ENCODE data around the gene RARRES2. TPM values are rescaled to one million over a fixed set of nuclear protein-coding genes. Genes with fewer than 3 reads are reported as not detected.
"Not testable (repeated sequence)": the region's sequence is repeated elsewhere in the genome, so short reads cannot be mapped to it uniquely, and the experiment has no call there.

The RARRES2 gene
- polyA plus RNA-seq, 1 experiment, result 6.7 TPM

DNA sequence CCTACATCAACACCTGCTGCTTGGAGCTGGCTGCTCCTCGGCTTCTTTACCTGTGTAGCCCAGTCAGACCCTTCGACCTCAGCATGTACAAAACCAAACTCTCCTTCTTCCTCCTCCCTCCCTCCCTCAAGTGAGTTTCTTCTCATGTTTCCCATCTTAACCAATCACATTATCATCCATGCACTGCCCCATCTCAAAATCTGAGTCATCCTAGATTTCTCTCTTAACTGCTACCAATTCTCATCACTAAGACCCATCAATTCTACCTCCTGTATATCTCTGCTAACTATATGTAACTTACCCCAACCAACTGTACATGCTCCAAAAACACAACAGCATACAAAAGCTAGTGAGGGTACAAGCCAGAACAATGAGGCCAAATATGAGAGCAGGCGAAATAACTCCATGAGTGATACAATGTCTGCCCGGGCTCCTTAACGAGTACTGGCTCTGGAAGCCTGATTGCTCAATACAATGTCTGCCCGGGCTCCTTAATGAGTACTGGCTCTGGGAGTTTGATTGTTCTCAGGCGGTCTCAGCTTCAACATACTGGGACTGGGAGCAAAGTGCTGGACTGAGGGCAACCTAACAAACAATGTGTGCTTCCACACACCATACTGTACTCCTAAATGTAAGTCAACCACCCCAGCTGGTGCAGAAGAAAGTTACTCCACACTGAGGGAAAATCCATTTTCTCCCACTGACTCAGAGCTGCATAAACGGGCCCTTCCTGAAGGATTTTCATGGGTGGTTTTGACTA lies 36.8 kb downstream of the RARRES2 start:
- DNase-seq (ENCODE audit: low read depth, low spot score); H3K9me3 ChIP-seq (ENCODE audit: control insufficient read depth, insufficient read depth, low read length); H3K27me3 ChIP-seq (ENCODE audit: control insufficient read depth, insufficient read depth, low read length); POLR2A ChIA-PET; H3K4me3 ChIP-seq (ENCODE audit: low read depth, low read length); CTCF ChIA-PET; H3K27ac ChIP-seq (ENCODE audit: low read depth, low read length): not testable (repeated sequence)

DNA sequence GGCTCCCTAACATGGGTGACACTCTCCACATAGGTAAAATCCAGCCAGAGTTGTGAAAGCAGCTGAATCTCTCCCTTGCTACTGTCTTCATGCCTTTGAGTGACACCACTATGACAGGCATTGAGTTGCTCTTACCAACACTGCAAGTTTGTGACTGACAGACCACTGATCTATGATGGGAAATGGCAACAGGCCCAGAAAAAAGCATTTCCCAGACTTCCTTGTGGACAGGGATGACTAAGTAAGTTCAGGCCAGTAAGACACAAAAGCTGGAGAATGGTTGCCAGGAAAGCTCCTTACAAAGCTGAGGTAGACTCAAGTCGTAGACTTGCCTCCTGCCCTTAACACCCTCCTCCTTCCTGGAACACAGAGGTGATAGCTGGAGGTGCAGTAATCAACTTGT lies 38.5 kb downstream of the RARRES2 start:
- CTCF ChIA-PET; DNase-seq (ENCODE audit: low read depth, low spot score): not testable (repeated sequence)

DNA sequence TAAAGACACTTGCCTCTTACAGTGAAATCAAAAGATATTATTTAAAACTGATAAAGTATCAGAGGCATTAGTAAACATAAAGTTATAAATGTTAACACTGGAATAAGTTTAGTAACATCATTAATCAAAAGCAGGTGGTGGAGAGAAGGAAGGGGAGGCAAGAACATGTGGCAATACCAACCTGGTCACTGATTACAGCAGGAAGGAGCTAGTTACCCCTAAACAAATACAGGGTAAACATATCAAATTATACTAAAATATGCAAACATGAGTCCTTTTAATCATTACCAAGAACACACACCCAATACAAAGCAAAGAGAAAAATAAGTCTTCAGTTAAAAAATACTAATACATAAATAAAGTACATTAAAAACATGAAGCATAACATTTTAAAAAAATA lies 43.5 kb downstream of the RARRES2 start:
- H3K27me3 ChIP-seq (ENCODE audit: control insufficient read depth, insufficient read depth, low read length); H3K9me3 ChIP-seq (ENCODE audit: control insufficient read depth, insufficient read depth, low read length); POLR2A ChIA-PET; H3K27ac ChIP-seq (ENCODE audit: low read depth, low read length); DNase-seq (ENCODE audit: low read depth, low spot score); CTCF ChIA-PET; H3K4me3 ChIP-seq (ENCODE audit: low read depth, low read length): not testable (repeated sequence)

More for the DNA sequence above, 38.5 kb downstream of the RARRES2 start:
- H3K9me3 ChIP-seq (ENCODE audit: control insufficient read depth, insufficient read depth, low read length); H3K27me3 ChIP-seq (ENCODE audit: control insufficient read depth, insufficient read depth, low read length); POLR2A ChIA-PET; H3K4me3 ChIP-seq (ENCODE audit: low read depth, low read length); H3K27ac ChIP-seq (ENCODE audit: low read depth, low read length): not testable (repeated sequence)

- POLR2A ChIA-PET; H3K27me3 ChIP-seq (ENCODE audit: control insufficient read depth, insufficient read depth, low read length); H3K4me3 ChIP-seq (ENCODE audit: low read depth, low read length); CTCF ChIA-PET; H3K27ac ChIP-seq (ENCODE audit: low read depth, low read length); DNase-seq (ENCODE audit: low read depth, low spot score); H3K9me3 ChIP-seq (ENCODE audit: control insufficient read depth, insufficient read depth, low read length): not testable (repeated sequence)
Observed at GRCh38 chr7:150296802-150297201, 44.6 kb downstream of the RARRES2 start.

DNA sequence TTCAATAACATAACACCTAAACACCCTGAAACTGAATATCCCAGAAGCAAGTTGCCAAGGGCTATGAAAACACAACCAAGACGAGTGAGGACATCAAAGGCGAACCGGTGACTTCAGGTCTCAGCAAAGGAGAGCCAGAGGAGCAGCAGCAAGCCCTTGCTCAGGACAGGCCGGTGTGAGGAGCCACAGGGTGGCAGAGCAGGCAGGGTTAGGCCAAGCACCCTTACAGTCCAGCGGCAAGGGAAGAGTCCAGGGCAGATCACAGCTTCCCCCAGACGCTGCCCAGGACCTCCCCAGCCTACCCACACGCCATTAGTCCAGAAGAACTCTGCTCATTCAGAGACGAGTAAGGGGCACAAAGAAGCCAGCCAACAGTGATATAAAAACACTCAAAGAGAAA lies 45.8 kb downstream of the RARRES2 start:
- H3K9me3 ChIP-seq (ENCODE audit: control insufficient read depth, insufficient read depth, low read length); H3K27me3 ChIP-seq (ENCODE audit: control insufficient read depth, insufficient read depth, low read length); H3K4me3 ChIP-seq (ENCODE audit: low read depth, low read length); H3K27ac ChIP-seq (ENCODE audit: low read depth, low read length); POLR2A ChIA-PET; CTCF ChIA-PET; DNase-seq (ENCODE audit: low read depth, low spot score): not testable (repeated sequence)

GRCh38 chr7:150295027-150295426 lies 46.4 kb downstream of the RARRES2 start:
- H3K27ac ChIP-seq (ENCODE audit: low read depth, low read length); H3K9me3 ChIP-seq (ENCODE audit: control insufficient read depth, insufficient read depth, low read length); POLR2A ChIA-PET; H3K4me3 ChIP-seq (ENCODE audit: low read depth, low read length); CTCF ChIA-PET; H3K27me3 ChIP-seq (ENCODE audit: control insufficient read depth, insufficient read depth, low read length); DNase-seq (ENCODE audit: low read depth, low spot score): not testable (repeated sequence)

DNA sequence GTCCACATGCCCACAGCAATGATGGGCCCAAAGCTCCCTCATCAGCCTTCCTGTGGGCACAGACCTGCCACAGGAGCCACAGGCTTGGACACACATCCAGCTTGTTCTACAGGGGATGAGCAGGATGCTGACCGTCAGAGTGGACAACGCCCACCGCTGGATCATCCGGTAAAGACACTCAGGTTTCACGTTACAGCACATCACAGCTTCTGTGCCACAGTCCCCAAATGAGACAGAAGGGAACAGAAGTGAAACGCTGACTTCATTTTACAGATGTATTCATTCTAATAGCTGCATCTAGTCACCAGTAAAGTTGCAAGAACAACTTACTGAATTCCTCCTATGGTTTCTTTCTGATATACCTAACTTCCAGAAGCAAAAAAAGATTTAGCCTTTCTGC lies 51.1 kb downstream of the RARRES2 start:
- POLR2A ChIA-PET, CTCF ChIA-PET: not testable (repeated sequence)

GRCh38 chr7:150288816-150289215 lies 52.6 kb downstream of the RARRES2 start:
- H3K9me3 ChIP-seq (ENCODE audit: control insufficient read depth, insufficient read depth, low read length); H3K27me3 ChIP-seq (ENCODE audit: control insufficient read depth, insufficient read depth, low read length); DNase-seq (ENCODE audit: low read depth, low spot score); H3K27ac ChIP-seq (ENCODE audit: low read depth, low read length); POLR2A ChIA-PET; H3K4me3 ChIP-seq (ENCODE audit: low read depth, low read length): not testable (repeated sequence)
- CTCF ChIA-PET, result interaction anchor here (0.9 kb wide), 1 partner anchor 467 kb away, joined by 3 read pairs; no protein-coding TSS in a partner anchor

More for the DNA sequence above, 51.1 kb downstream of the RARRES2 start:
- H3K27ac ChIP-seq (ENCODE audit: low read depth, low read length); H3K27me3 ChIP-seq (ENCODE audit: control insufficient read depth, insufficient read depth, low read length); DNase-seq (ENCODE audit: low read depth, low spot score); H3K9me3 ChIP-seq (ENCODE audit: control insufficient read depth, insufficient read depth, low read length); H3K4me3 ChIP-seq (ENCODE audit: low read depth, low read length): not testable (repeated sequence)

Other genes with a start within 250 kb of the RARRES2 start
- 0.17 and 0.57 TPM in 2 replicates for gene LRRC61, start 18.3 kb downstream of the RARRES2 start, polyA plus RNA-seq (2011; rRNA removed)
- 0.31 and 0.36 TPM in 2 replicates for gene ACTR3C, start 18.1 kb downstream of the RARRES2 start, polyA plus RNA-seq (2011; rRNA removed)
- 28.4 and 38.3 TPM in 2 replicates for gene REPIN1, start 27.2 kb upstream of the RARRES2 start, polyA plus RNA-seq (2011; rRNA removed)
- 2.2 and 3.0 TPM in 2 replicates for gene ZNF775, start 37.7 kb upstream of the RARRES2 start, polyA plus RNA-seq (2011; rRNA removed)
- gene GIMAP8, start 109.0 kb upstream of the RARRES2 start, polyA plus RNA-seq (2011; rRNA removed), result not detected in 2 replicates
- gene GIMAP7, start 173.2 kb upstream of the RARRES2 start, polyA plus RNA-seq (2011; rRNA removed), result not detected in 2 replicates
- gene GIMAP4, start 225.8 kb upstream of the RARRES2 start, polyA plus RNA-seq (2011; rRNA removed), result not detected in 2 replicates